Measurements from ENCODE around the gene PAPSS2.

Gene PAPSS2

DNA sequence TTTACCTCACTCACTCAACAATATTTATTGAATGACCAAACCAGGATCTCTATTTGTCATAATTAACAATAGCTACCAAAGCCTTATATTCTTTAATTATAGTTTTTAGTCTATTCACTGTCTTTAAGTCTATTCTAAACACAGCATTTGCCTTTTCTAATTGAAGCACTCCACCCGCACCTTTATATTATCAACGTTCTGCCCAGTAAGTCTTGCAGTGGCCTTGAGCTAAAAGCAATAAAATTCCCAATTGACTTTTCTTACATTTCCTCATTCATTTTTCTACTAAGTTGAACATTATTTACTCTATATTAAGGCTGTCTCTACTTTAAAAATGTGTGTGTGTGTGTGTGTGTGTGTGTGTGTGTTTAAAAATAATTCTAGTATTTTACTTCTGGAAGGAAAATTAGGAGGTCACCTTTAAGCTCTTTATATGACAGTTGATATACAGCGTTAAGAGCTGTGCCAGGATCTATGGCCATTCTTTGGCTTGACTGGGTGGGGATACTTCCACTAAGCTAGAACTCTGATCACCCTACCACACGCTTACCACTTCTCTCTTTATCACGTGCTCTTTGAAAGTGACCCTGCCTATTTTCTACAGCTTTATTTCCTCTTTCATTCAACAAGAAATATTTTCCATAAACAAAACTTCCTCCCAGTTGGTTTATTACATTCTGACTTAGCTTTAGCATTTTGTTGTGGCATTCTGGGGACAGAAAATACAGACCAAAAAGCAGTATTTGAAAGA lies 8.8 kb downstream of the PAPSS2 start:
- Histone ChIP-seq H3K27ac (ENCODE audit: insufficient read depth, low read depth, low read length, poor library complexity, severe bottlenecking) (no peak overlapping the region), H3K36me3 (ENCODE audit: control insufficient read depth, insufficient read depth, low read length) (no peaks in the 10 kb centered on the region), H3K4me3 (ENCODE audit: insufficient read depth, low read depth, low read length) (no peak overlapping the region), H3K4me1 (ENCODE audit: control insufficient read depth, insufficient read depth, low read length) (no peaks in the 10 kb centered on the region), H3K9me3 (ENCODE audit: control insufficient read depth, low read length) (no peaks in the 10 kb centered on the region), H3K27me3 (ENCODE audit: control insufficient read depth, insufficient read depth, low read length, poor library complexity, severe bottlenecking) (no peaks in the 10 kb centered on the region)
- 92 to 93% methylated on average over 5 of the region's 5 CpGs for WGBS, 2 experiments

DNA sequence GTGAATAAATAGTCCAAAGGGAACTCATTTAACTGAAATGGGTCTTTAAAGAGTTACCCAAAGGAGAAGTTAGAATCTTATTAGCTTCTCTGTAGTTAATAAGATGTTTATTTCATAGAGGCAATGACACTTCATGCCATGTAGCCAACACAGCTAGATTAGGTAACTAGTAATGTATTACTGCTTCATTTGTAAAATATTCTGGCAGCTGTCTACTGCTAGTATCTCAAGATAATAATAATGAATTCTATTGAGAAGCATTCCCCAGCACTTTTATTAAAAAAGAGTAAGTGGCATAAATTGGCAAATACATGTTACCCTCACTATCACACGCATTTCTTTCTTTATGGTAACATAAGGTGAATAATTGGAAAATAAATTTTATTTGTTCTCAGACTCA lies 10.1 kb downstream of the PAPSS2 start:
- H3K9me3 ChIP-seq (ENCODE audit: control insufficient read depth, low read length): no peaks in the 10 kb centered on the region
- H3K4me3 ChIP-seq (ENCODE audit: insufficient read depth, low read depth, low read length): no peak overlapping the region
- H3K27me3 ChIP-seq (ENCODE audit: control insufficient read depth, insufficient read depth, low read length, poor library complexity, severe bottlenecking): no peaks in the 10 kb centered on the region
- no peaks in the 10 kb centered on the region for H3K36me3 ChIP-seq (ENCODE audit: control insufficient read depth, insufficient read depth, low read length)
- no CpG with 5 or more reads among the region's 1 CpG for WGBS, 2 experiments
- H3K4me1 ChIP-seq (ENCODE audit: control insufficient read depth, insufficient read depth, low read length): no peaks in the 10 kb centered on the region
- no peak overlapping the region for H3K27ac ChIP-seq (ENCODE audit: insufficient read depth, low read depth, low read length, poor library complexity, severe bottlenecking)

DNA sequence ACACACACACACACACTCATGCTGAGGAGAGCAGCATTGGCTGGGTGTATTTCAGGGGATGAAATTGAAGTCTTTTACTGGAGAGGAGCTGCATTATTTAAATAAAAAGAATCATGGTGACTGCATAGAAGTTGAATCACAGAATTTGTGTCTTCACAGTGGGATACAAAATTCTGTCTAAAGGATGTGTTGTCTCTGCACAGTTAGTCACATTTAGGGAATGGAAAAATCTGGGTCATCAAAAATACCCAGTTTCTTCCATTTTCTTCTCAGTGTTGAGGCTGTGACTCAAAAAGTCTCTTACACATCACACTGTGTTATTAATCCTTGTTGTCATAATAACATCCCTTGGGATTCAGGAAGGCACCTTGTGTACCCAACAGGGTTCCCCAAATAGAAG lies 10.9 kb downstream of the PAPSS2 start:
- Histone ChIP-seq H3K4me1 (ENCODE audit: control insufficient read depth, insufficient read depth, low read length) (no peaks in the 10 kb centered on the region), H3K9me3 (ENCODE audit: control insufficient read depth, low read length) (no peaks in the 10 kb centered on the region), H3K4me3 (ENCODE audit: insufficient read depth, low read depth, low read length) (no peak overlapping the region), H3K27ac (ENCODE audit: insufficient read depth, low read depth, low read length, poor library complexity, severe bottlenecking) (no peak overlapping the region), H3K27me3 (ENCODE audit: control insufficient read depth, insufficient read depth, low read length, poor library complexity, severe bottlenecking) (no peaks in the 10 kb centered on the region), H3K36me3 (ENCODE audit: control insufficient read depth, insufficient read depth, low read length) (no peaks in the 10 kb centered on the region)

DNA sequence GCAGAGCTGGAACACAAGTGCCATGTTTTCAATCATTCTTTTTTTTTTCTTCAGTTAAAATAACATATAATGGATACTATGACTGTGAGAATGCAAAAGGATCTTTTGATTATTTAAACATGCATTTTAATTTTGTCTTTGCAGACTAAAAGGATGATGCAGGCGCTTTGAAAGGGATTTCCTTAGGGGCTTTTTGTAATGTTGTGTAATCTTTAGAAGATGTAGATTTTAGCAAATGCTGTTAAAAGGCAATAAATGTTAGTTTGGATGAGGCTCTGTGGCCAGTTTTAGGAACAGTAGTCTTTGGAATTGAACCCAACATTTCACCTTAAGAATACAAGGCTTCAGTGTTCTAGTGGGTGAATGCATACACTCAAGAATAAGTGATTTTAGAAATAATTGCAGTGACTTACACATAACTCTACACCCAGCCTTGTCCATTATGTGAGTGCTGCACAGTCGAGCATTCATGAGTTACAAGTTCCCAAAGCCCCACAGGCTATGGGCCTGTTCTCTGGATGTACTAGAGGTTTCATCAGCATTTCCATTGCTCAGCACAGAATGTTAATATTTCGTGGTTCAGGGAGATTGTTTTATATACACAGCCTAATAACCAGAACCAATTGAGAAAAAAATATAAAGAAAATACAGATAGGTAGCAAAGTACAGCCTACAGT lies 11.6 kb downstream of the PAPSS2 start:
- H3K9me3 ChIP-seq (ENCODE audit: control insufficient read depth, low read length): no peaks in the 10 kb centered on the region
- WGBS, 2 experiments: 47 to 68% methylated on average over 2 to 3 of the region's 3 CpGs
- H3K4me1 ChIP-seq (ENCODE audit: control insufficient read depth, insufficient read depth, low read length): no peaks in the 10 kb centered on the region
- H3K36me3 ChIP-seq (ENCODE audit: control insufficient read depth, insufficient read depth, low read length): no peaks in the 10 kb centered on the region
- H3K4me3 ChIP-seq (ENCODE audit: insufficient read depth, low read depth, low read length): no peak overlapping the region
- H3K27me3 ChIP-seq (ENCODE audit: control insufficient read depth, insufficient read depth, low read length, poor library complexity, severe bottlenecking): no peaks in the 10 kb centered on the region
- no peak overlapping the region for H3K27ac ChIP-seq (ENCODE audit: insufficient read depth, low read depth, low read length, poor library complexity, severe bottlenecking)

DNA sequence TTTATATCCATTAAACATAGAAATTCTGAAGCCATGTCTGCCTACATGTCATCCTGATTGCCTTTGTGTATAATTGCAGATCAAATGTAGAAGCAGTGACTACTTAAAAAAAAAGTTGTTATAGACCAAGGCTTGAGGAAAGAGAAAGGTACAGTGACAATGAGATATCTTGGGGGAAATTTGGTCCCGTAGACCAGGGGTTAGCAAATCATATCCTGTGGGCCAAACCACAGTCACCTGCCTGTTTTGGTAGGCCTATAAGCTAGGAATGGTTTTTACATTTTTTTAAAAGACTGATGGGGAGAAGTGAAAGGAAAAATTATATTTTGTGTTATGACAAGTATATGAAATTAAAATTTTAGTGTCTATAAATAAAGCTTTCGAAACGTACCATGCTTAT lies 12.9 kb downstream of the PAPSS2 start:
- WGBS, 2 experiments: 96 to 97% methylated on average over 3 of the region's 3 CpGs
- H3K4me1 ChIP-seq (ENCODE audit: control insufficient read depth, insufficient read depth, low read length): no peaks in the 10 kb centered on the region
- H3K27me3 ChIP-seq (ENCODE audit: control insufficient read depth, insufficient read depth, low read length, poor library complexity, severe bottlenecking): no peaks in the 10 kb centered on the region
- no peaks in the 10 kb centered on the region for H3K9me3 ChIP-seq (ENCODE audit: control insufficient read depth, low read length)
- no peaks in the 10 kb centered on the region for H3K36me3 ChIP-seq (ENCODE audit: control insufficient read depth, insufficient read depth, low read length)
- no peak overlapping the region for H3K27ac ChIP-seq (ENCODE audit: insufficient read depth, low read depth, low read length, poor library complexity, severe bottlenecking)
- H3K4me3 ChIP-seq (ENCODE audit: insufficient read depth, low read depth, low read length): no peak overlapping the region

DNA sequence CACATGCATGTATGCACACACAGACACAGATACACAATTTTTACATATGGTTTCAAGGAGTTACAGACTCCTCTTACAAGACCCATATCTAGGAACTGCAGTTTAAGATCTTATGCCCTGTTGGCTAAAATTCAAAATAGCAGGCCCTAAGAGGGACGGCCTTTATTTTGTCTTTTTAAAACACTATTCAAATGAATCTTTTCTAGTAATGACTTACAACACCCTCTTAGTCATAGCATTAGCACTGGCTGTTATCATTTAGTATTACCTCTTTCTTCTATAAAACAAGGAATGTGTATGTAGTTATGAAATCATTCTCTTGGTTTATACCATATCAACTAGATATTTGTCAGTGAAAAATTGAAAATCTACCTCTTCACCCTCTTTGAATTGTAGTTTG lies 15.3 kb downstream of the PAPSS2 start:
- 94 to 100% methylated on average over 1 of the region's 1 CpG for WGBS, 2 experiments
- Histone ChIP-seq H3K9me3 (ENCODE audit: control insufficient read depth, low read length) (no peaks in the 10 kb centered on the region), H3K27ac (ENCODE audit: insufficient read depth, low read depth, low read length, poor library complexity, severe bottlenecking) (no peak overlapping the region), H3K36me3 (ENCODE audit: control insufficient read depth, insufficient read depth, low read length) (no peaks in the 10 kb centered on the region), H3K4me3 (ENCODE audit: insufficient read depth, low read depth, low read length) (no peak overlapping the region), H3K27me3 (ENCODE audit: control insufficient read depth, insufficient read depth, low read length, poor library complexity, severe bottlenecking) (no peaks in the 10 kb centered on the region), H3K4me1 (ENCODE audit: control insufficient read depth, insufficient read depth, low read length) (no peaks in the 10 kb centered on the region)

DNA sequence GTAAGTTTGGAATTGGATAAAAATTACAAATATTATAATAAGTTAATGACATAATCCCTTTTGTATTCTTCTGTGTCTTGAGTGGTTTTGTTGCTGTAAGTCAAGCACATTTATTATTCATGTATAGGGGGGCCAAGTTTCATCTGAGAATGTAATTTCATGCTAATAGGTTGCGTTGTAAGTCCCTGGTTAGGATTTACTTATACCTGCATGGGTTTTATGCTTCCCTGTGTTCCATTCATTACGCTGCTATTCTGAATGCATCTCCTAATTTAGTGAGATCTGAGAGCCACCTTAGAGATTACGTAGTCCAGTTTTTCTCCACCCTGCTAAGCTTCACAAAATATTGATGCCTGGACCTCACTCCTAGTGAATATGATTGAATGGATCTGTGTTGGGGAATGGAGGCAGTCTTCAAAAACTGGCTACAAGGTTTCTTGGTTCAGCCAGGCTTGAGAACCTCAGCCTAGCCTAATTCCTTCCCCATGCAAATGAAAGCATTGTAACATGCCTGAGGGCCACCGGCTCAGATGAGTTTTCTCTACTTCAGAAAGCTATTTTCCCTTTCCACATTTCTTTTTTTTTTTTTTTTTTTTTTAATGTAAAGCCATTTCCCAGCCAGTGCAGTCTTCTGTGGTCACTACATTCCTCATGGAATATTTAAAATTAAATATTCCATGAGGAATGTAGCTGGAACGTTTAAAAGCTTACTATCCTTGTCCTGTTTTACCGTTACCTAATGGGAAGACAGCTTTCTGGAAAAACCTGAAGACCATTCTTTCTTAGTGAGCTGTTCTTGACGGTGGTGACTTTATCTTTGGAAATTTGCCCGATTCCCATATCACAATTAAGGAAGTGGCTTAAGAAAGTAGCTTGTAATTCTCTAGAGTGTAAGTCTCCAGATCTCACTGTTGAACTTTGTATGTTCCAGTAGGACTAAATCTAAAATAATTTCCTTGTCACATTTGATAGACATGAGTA lies 16.0 kb downstream of the PAPSS2 start:
- Histone ChIP-seq H3K27me3 (ENCODE audit: control insufficient read depth, insufficient read depth, low read length, poor library complexity, severe bottlenecking) (no peaks in the 10 kb centered on the region), H3K27ac (ENCODE audit: insufficient read depth, low read depth, low read length, poor library complexity, severe bottlenecking) (no peak overlapping the region), H3K36me3 (ENCODE audit: control insufficient read depth, insufficient read depth, low read length) (no peaks in the 10 kb centered on the region), H3K9me3 (ENCODE audit: control insufficient read depth, low read length) (no peaks in the 10 kb centered on the region), H3K4me1 (ENCODE audit: control insufficient read depth, insufficient read depth, low read length) (no peaks in the 10 kb centered on the region), H3K4me3 (ENCODE audit: insufficient read depth, low read depth, low read length) (no peak overlapping the region)
- WGBS, 2 experiments: 86 to 91% methylated on average over 8 of the region's 8 CpGs

DNA sequence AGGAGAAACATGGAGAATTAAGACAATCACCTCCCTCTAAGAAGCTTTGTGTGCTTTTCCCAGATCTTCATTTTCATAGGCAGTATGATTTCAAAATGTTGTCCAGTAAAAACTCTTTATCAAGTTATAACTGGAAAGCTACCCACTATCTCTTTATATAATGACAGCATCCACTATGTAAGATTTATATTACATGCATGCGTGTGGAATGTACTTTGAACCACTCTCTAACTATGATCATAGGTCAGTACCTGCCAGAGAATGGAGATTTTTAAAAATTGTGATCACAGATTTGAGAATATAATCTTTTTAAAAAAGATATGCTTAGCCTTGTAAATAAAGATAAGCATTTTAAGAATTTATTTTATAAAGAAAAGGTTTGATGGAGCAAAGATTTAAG lies 17.9 kb downstream of the PAPSS2 start:
- no peak overlapping the region for H3K4me3 ChIP-seq (ENCODE audit: insufficient read depth, low read depth, low read length)
- no peaks in the 10 kb centered on the region for H3K4me1 ChIP-seq (ENCODE audit: control insufficient read depth, insufficient read depth, low read length)
- H3K27ac ChIP-seq (ENCODE audit: insufficient read depth, low read depth, low read length, poor library complexity, severe bottlenecking): no peak overlapping the region
- H3K27me3 ChIP-seq (ENCODE audit: control insufficient read depth, insufficient read depth, low read length, poor library complexity, severe bottlenecking): no peaks in the 10 kb centered on the region
- no peaks in the 10 kb centered on the region for H3K36me3 ChIP-seq (ENCODE audit: control insufficient read depth, insufficient read depth, low read length)
- no peaks in the 10 kb centered on the region for H3K9me3 ChIP-seq (ENCODE audit: control insufficient read depth, low read length)
- no CpG with 5 or more reads among the region's 1 CpG for WGBS, 2 experiments

DNA sequence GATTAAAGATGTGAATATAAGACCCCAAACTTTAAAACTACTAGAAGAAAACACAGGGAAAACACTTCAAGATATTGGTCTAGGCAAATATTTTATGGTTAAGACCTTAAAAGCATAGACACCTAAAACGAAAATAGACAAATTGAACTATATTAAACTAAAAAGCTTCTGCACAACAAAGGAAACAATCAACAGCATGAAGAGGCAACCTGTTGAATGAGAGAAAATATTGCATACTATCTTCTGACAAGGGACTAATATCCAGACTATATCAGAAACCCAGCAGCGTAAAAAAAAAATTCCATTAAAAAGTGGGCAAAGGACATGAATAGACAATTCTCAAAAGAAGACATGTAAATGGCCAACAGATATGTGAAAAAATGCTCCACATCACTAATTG lies 18.6 kb downstream of the PAPSS2 start:
- Histone ChIP-seq H3K4me1 (ENCODE audit: control insufficient read depth, insufficient read depth, low read length) (no peaks in the 10 kb centered on the region), H3K4me3 (ENCODE audit: insufficient read depth, low read depth, low read length) (no peak overlapping the region), H3K36me3 (ENCODE audit: control insufficient read depth, insufficient read depth, low read length) (no peaks in the 10 kb centered on the region), H3K27me3 (ENCODE audit: control insufficient read depth, insufficient read depth, low read length, poor library complexity, severe bottlenecking) (no peaks in the 10 kb centered on the region), H3K27ac (ENCODE audit: insufficient read depth, low read depth, low read length, poor library complexity, severe bottlenecking) (no peak overlapping the region), H3K9me3 (ENCODE audit: control insufficient read depth, low read length) (no peaks in the 10 kb centered on the region)
- 91 to 100% methylated on average over 1 to 2 of the region's 2 CpGs for WGBS, 2 experiments

DNA sequence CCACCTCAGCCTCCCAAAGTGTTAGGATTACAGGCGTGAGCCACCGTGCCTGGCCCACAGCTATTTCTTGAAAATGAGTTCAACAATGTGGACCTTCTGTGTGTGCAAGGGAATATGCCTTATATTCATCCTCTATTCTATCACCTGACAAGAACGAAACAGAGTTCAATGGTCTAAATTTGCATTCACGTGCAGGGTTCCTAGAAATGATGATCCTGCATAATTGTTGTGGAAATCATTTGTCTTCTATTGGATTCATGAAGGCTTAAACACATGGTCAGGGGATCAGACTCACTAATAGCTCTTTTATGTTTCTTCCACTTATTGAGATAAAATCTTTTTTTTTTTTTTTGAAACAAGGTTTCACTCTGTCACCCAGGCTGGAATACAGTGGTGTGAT lies 23.7 kb downstream of the PAPSS2 start:
- WGBS, 2 experiments: 94 to 95% methylated on average over 4 of the region's 4 CpGs
- no peak overlapping the region for H3K4me3 ChIP-seq (ENCODE audit: insufficient read depth, low read depth, low read length)
- H3K4me1 ChIP-seq (ENCODE audit: control insufficient read depth, insufficient read depth, low read length): no peaks in the 10 kb centered on the region
- no peaks in the 10 kb centered on the region for H3K9me3 ChIP-seq (ENCODE audit: control insufficient read depth, low read length)
- H3K36me3 ChIP-seq (ENCODE audit: control insufficient read depth, insufficient read depth, low read length): no peaks in the 10 kb centered on the region
- no peaks in the 10 kb centered on the region for H3K27me3 ChIP-seq (ENCODE audit: control insufficient read depth, insufficient read depth, low read length, poor library complexity, severe bottlenecking)
- H3K27ac ChIP-seq (ENCODE audit: insufficient read depth, low read depth, low read length, poor library complexity, severe bottlenecking): no peak overlapping the region
